H1 (cell line): ENCODE results near the gene PRKCZ. TPM values are rescaled to one million over a fixed set of nuclear protein-coding genes. Genes with fewer than 3 reads are reported as not detected.

Source experiments
- CTCF ChIA-PET: fragments of 300-600 bp; sonication (Branson Sonifier 250); formaldehyde crosslinking; loops from one replicate; lab custom pipeline; 2021; ENCODE audit not compliant: partially characterized antibody; lab: Charles Lee
- POLR2A ChIA-PET: fragments of 300-600 bp; sonication (Branson Sonifier 250); formaldehyde crosslinking; loops from one replicate; lab custom pipeline; 2021; ENCODE audit warnings: inconsistent platforms; ENCODE audit not compliant: partially characterized antibody; lab: Charles Lee
- DNase-seq, 2 experiments: peaks; one replicate each; pipeline versions ENCODE4 v3.0.0 to v3.0.0-alpha.2; 2010 to 2022; ENCODE audit warnings: low spot score in 2 of 2, low read depth in 1 of 2, mixed read lengths in 1 of 2
- FAIRE-seq: peaks from 2 replicates; lab custom pipeline; 2011; peaks lifted over from hg19 to GRCh38; lab: Jason Lieb, UNC
- H2AFZ ChIP-seq: 2 replicates; pipeline ENCODE4 v1.8.1; 2012; ENCODE audit warnings: low read length, inconsistent platforms
- H2AK5ac ChIP-seq: 2 replicates; pipeline ENCODE4 v1.6.1; 2013; ENCODE audit warnings: low read depth, low read length
- H2BK120ac ChIP-seq: replicated peaks from 2 replicates; pipeline ENCODE3; 2013; ENCODE audit warnings: low read depth, low read length, inconsistent platforms
- H2BK12ac ChIP-seq: 2 replicates; pipeline ENCODE4 v1.6.1; 2013; ENCODE audit warnings: low read depth, low read length
- H2BK15ac ChIP-seq: 2 replicates; pipeline ENCODE4 v1.6.1; 2013; ENCODE audit warnings: low read length
- H2BK20ac ChIP-seq: 2 replicates; pipeline ENCODE4 v1.6.1; 2013; ENCODE audit warnings: low read length
- H2BK5ac ChIP-seq: 2 replicates; pipeline ENCODE4 v1.6.1; 2013; ENCODE audit warnings: low read depth, low read length
- H3K14ac ChIP-seq: 2 replicates; pipeline ENCODE4 v1.6.1; 2013; ENCODE audit warnings: inconsistent platforms; ENCODE audit not compliant: insufficient read length
- H3K18ac ChIP-seq: 2 replicates; pipeline ENCODE4 v1.6.1; 2013; ENCODE audit warnings: low read length; ENCODE audit errors: extremely low read depth
- H3K23ac ChIP-seq: 2 replicates; pipeline ENCODE4 v1.6.1; 2013; ENCODE audit warnings: inconsistent platforms; ENCODE audit not compliant: insufficient read length
- H3K23me2 ChIP-seq: 2 replicates; pipeline ENCODE4 v1.6.1; 2013; ENCODE audit warnings: low read depth, low read length
- H3K27ac ChIP-seq: 2 replicates; pipeline ENCODE4 v1.6.1; 2011; ENCODE audit warnings: low read depth, low read length, inconsistent platforms
- H3K27me3 ChIP-seq, 4 experiments: replicated peaks in 1 of 4; 1 replicate in 1 of 4; 2 replicates in 3 of 4; pipeline versions ENCODE4 v1.6.1 to v1.8.1; 2011 to 2013; ENCODE audit warnings: low read length in 3 of 4, mild to moderate bottlenecking in 3 of 4, inconsistent platforms in 2 of 4, mixed read lengths in 2 of 4, moderate library complexity in 1 of 4; ENCODE audit not compliant: control insufficient read depth in 3 of 4, insufficient read depth in 3 of 4; ENCODE audit errors: extremely low read depth in 1 of 4
- H3K36me3 ChIP-seq, 4 experiments: 2 replicates each; pipeline versions ENCODE4 v1.6.1 to v1.8.1; 2011 to 2013; ENCODE audit warnings: mild to moderate bottlenecking in 4 of 4, low read length in 3 of 4, moderate library complexity in 2 of 4, control low read depth in 1 of 4, inconsistent platforms in 1 of 4; ENCODE audit not compliant: insufficient read depth in 4 of 4, control insufficient read depth in 2 of 4
- H3K4ac ChIP-seq: replicated peaks from 2 replicates; pipeline ENCODE3; 2013; ENCODE audit warnings: low read length, low read depth, mixed read lengths, inconsistent platforms; ENCODE audit not compliant: insufficient read length
- H3K4me1 ChIP-seq, 4 experiments: replicated peaks in 1 of 4; 1 replicate in 1 of 4; 2 replicates in 3 of 4; pipeline versions ENCODE4 v1.6.1 to v1.8.1; 2011 to 2013; ENCODE audit warnings: low read length in 3 of 4, inconsistent platforms in 2 of 4, mixed read lengths in 1 of 4; ENCODE audit not compliant: insufficient read depth in 4 of 4, control insufficient read depth in 3 of 4
- H3K4me2 ChIP-seq, 2 experiments: 2 replicates each; pipeline versions ENCODE4 v1.6.1 to v1.8.1; 2011 to 2013; ENCODE audit warnings: low read depth in 2 of 2, low read length in 2 of 2, control low read depth in 1 of 2, inconsistent platforms in 1 of 2, mild to moderate bottlenecking in 1 of 2; ENCODE audit not compliant: insufficient read depth in 1 of 2
- H3K4me3 ChIP-seq, 4 experiments: fragments of 200-600, 300-600 bp in 1 of 4; sonication (generic), shearing (Covaris generic), sonication (Bioruptor Twin) in 1 of 4; 2 replicates each; pipeline versions ENCODE4 v1.5.1 to v1.8.1; 2011 to 2016; ENCODE audit warnings: low read length in 4 of 4, low read depth in 3 of 4, control low read depth in 2 of 4, inconsistent platforms in 2 of 4, mild to moderate bottlenecking in 2 of 4, mixed read lengths in 1 of 4, moderate library complexity in 1 of 4; ENCODE audit not compliant: insufficient read depth in 2 of 4; ENCODE audit errors: extremely low read depth in 1 of 4
- H3K56ac ChIP-seq: replicated peaks from 2 replicates; pipeline ENCODE3; 2013; ENCODE audit warnings: low read depth, mild to moderate bottlenecking, mixed read lengths, low read length, inconsistent platforms; ENCODE audit not compliant: insufficient read length
- H3K79me1 ChIP-seq: 2 replicates; pipeline ENCODE4 v1.6.1; 2013; ENCODE audit warnings: low read depth, low read length, control low read depth
- H3K79me2 ChIP-seq, 2 experiments: 2 replicates each; pipeline versions ENCODE4 v1.6.1 to v1.8.1; 2012 to 2013; ENCODE audit warnings: low read length in 2 of 2, mild to moderate bottlenecking in 2 of 2, inconsistent platforms in 1 of 2; ENCODE audit not compliant: insufficient read depth in 2 of 2, control insufficient read depth in 1 of 2
- H3K9ac ChIP-seq, 4 experiments: replicated peaks in 1 of 4; 1 replicate in 1 of 4; 2 replicates in 3 of 4; pipeline versions ENCODE4 v1.6.1 to v1.8.1; 2011 to 2013; ENCODE audit warnings: low read depth in 3 of 4, low read length in 3 of 4, control low read depth in 2 of 4, mild to moderate bottlenecking in 2 of 4, moderate library complexity in 2 of 4, inconsistent platforms in 1 of 4; ENCODE audit errors: extremely low read depth in 1 of 4
- H3K9me3 ChIP-seq, 2 experiments: 2 replicates each; pipeline versions ENCODE4 v1.6.1 to v1.8.1; 2012 to 2013; ENCODE audit warnings: mild to moderate bottlenecking in 2 of 2, moderate library complexity in 2 of 2, control low read depth in 1 of 2, inconsistent platforms in 1 of 2, low read depth in 1 of 2, low read length in 1 of 2, mixed read lengths in 1 of 2; ENCODE audit not compliant: insufficient read depth in 2 of 2
- H4K20me1 ChIP-seq, 2 experiments: replicated peaks in 1 of 2; 2 replicates each; pipeline versions ENCODE3 to v1.8.1; 2011 to 2013; ENCODE audit warnings: inconsistent platforms in 2 of 2, low read length in 2 of 2, mild to moderate bottlenecking in 1 of 2; ENCODE audit not compliant: insufficient read depth in 2 of 2, control insufficient read depth in 1 of 2
- H4K5ac ChIP-seq: 2 replicates; pipeline ENCODE4 v1.6.1; 2013; ENCODE audit warnings: low read length, low read depth, mixed read lengths, inconsistent platforms; ENCODE audit not compliant: insufficient read length
- H4K8ac ChIP-seq: 2 replicates; pipeline ENCODE4 v1.8.0; 2013; ENCODE audit warnings: mild to moderate bottlenecking, moderate library complexity, low read length, inconsistent platforms; ENCODE audit not compliant: insufficient read depth; ENCODE audit errors: extremely low read depth
- H4K91ac ChIP-seq: replicated peaks from 2 replicates; pipeline ENCODE3; 2013; ENCODE audit warnings: low read length, mixed read lengths, inconsistent platforms; ENCODE audit not compliant: insufficient read length
- BACH1 ChIP-seq: IDR thresholded peaks from 2 replicates; pipeline ENCODE4 v1.6.1; 2012; ENCODE audit warnings: low read length, improper control_type of control experiment
- CREB1 ChIP-seq: IDR thresholded peaks from 2 replicates; pipeline ENCODE4 v1.6.1; 2012; ENCODE audit warnings: inconsistent platforms
- GABPA ChIP-seq: IDR thresholded peaks from 2 replicates; pipeline ENCODE4 v1.6.1; 2011; ENCODE audit warnings: mild to moderate bottlenecking, low read length, moderate library complexity, borderline replicate concordance; ENCODE audit not compliant: insufficient read depth
- JUND ChIP-seq: IDR thresholded peaks from 2 replicates; pipeline ENCODE4 v1.6.1; 2011; ENCODE audit warnings: mild to moderate bottlenecking, improper control_type of control experiment, low read length
- KDM5A ChIP-seq: fragments of 200-600 bp; IDR thresholded peaks from 2 replicates; pipeline ENCODE4 v1.7.1; 2012; ENCODE audit warnings: mild to moderate bottlenecking, low read length, inconsistent platforms, mixed read lengths
- NANOG ChIP-seq: IDR thresholded peaks from 2 replicates; pipeline ENCODE4 v1.6.1; 2011; ENCODE audit warnings: low read length, low read depth, mild to moderate bottlenecking, inconsistent platforms; ENCODE audit not compliant: insufficient read depth, poor library complexity, severe bottlenecking
- RFX5 ChIP-seq: IDR thresholded peaks from 2 replicates; pipeline ENCODE4 v1.6.1; 2011; ENCODE audit warnings: low read depth, low read length, improper control_type of control experiment, borderline replicate concordance
- SIN3A ChIP-seq, 2 experiments: IDR thresholded peaks in 1 of 2; conservative IDR thresholded peaks in 1 of 2; 2 replicates each; pipeline ENCODE4 v1.6.1; 2011 to 2012; ENCODE audit warnings: low read length in 2 of 2, improper control_type of control experiment in 1 of 2, low read depth in 1 of 2, mild to moderate bottlenecking in 1 of 2
- SIX5 ChIP-seq: IDR thresholded peaks from 2 replicates; pipeline ENCODE4 v1.6.1; 2011; ENCODE audit warnings: mild to moderate bottlenecking, low read depth, low read length
- TCF12 ChIP-seq: IDR thresholded peaks from 2 replicates; pipeline ENCODE4 v1.6.1; 2011; ENCODE audit warnings: low read depth, mild to moderate bottlenecking, low read length
- WGBS, 2 experiments: shearing (Covaris generic) in 1 of 2; methylation state at CpG; one replicate each; pipeline versions ENCODE4 v1.1.6 to v1.1.7; 2013 to 2015; ENCODE audit warnings: low lambda C conversion rate in 2 of 2, mixed read lengths in 2 of 2, inconsistent platforms in 1 of 2, low coverage in 1 of 2, missing lambda C conversion rate in 1 of 2; ENCODE audit not compliant: insufficient replicate concordance in 2 of 2, insufficient coverage in 1 of 2, insufficient read length in 1 of 2; ENCODE audit errors: extremely low coverage in 1 of 2, missing lambda C conversion rate in 1 of 2; 5-methylcytosine and 5-hydroxymethylcytosine counted together
- polyA plus RNA-seq, 7 experiments: library from polyadenylated mRNA; depleted of rRNA in 3 of 7; stranded (reverse) in 5 of 7; unstranded in 2 of 7; fragments of >200 nt in 5 of 7; fragments of 200-250 nt in 2 of 7; gene quantifications; 1 replicate in 5 of 7; 2 replicates in 1 of 7; 4 replicates in 1 of 7; pipeline versions ENCODE4 v1.2.1 to v1.2.3, GENCODE V29; 2011 to 2013; ENCODE audit warnings: missing spikeins in 2 of 7, mixed read lengths in 2 of 7
- total RNA-seq: library from RNA; stranded (reverse); fragmentation: NEBNext Ultra II Directional; extraction: Animal tissue kit (Norgen Biotek cat#: 25700); gene quantifications from 2 replicates; pipeline ENCODE4 v1.2.1, GENCODE V29; 2021

Gene PRKCZ
- total and polyA plus RNA-seq, 2 of the 8 experiments (the other 6 are each of a cell fraction or from before 2014, with no cell fraction given) = 37.4 to 45.1 TPM

GRCh38 chr1:2216767-2217058 is 166.5 kb downstream of the PRKCZ start:
- Histone ChIP-seq H4K5ac (no peak overlapping the region), H2BK5ac (no peak overlapping the region), H2BK120ac (no peak overlapping the region), H3K14ac (no peak overlapping the region), H2AK5ac (no peak overlapping the region), H3K56ac (no peak overlapping the region), H3K23ac (no peak overlapping the region), H3K79me1 (no peaks in the 10 kb centered on the region), H3K27me3 (no peaks in the 10 kb centered on the region), H3K4me1 (peaks cover 0 to 16% (median 11%) of the 10 kb centered on the region in 4 experiments; a peak in 6 of 7 replicates), H3K18ac (no peak overlapping the region), H3K9ac (no peak overlapping the region), H3K36me3 (no peaks in the 10 kb centered on the region), H2BK12ac (0 out of 2 replicates have a peak overlapping the region, but pooled peaks have one; percentile 60), H2BK20ac (no peak overlapping the region), H3K79me2 (no peaks in the 10 kb centered on the region), H2AFZ (no peak overlapping the region), H3K23me2 (peaks cover 3% of the 10 kb centered on the region; the same call in 1 of the 2 replicates), H3K9me3 (no peaks in the 10 kb centered on the region), H3K4ac (no peak overlapping the region), H3K4me3 (no peak overlapping the region), H4K8ac (peak overlapping the region; percentile 43; the same call in 1 of the 2 replicates), H3K4me2 (no peak overlapping the region), H4K91ac (no peak overlapping the region), H3K27ac (no peak overlapping the region), H2BK15ac (0 out of 2 replicates have a peak overlapping the region, but pooled peaks have one; percentile 81), H4K20me1 (no peaks in the 10 kb centered on the region)
- ChIA-PET POLR2A (interaction anchor here (0.6 to 1.8 kb wide), 4 partner anchors 9 to 17 kb away, joined by 3 to 7 read pairs (median 5); no protein-coding TSS in a partner anchor), CTCF (interaction anchor here (1.0 to 2.6 kb wide), 3 partner anchors 9 to 165 kb away, joined by 3 to 12 read pairs (median 8); no protein-coding TSS in a partner anchor)
- DNase-seq = no peak
- WGBS, 2 experiments = 85% methylated on average over 7 of the region's 7 CpGs; no CpG with 5 or more reads in 1 of the 2 experiments
- FAIRE-seq = no peak
- no peak for TF ChIP-seq KDM5A
- TF ChIP-seq SIX5 = no peak
- TF ChIP-seq JUND = no peak
- no peak for TF ChIP-seq CREB1
- no peak for TF ChIP-seq TCF12
- no peak for TF ChIP-seq BACH1
- no peak for TF ChIP-seq SIN3A (conservative IDR thresholded peaks at IDR 0.05 in 1 of 2, IDR thresholded peaks at IDR 0.05 in 1 of 2; ENCODE audit: low read depth in 1 of 2, low read length in 2 of 2)
- no peak for TF ChIP-seq RFX5
- TF ChIP-seq NANOG = no peak
- TF ChIP-seq GABPA = no peak
